DMS153 (cell line): ENCODE results near the gene ABAT.
"Not testable (repeated sequence)": the region's sequence is repeated elsewhere in the genome, so short reads cannot be mapped to it uniquely, and the experiment has no call there.

ENCODE experiments used
- DNase-seq: peaks from one replicate; lab custom pipeline; 2025; lab: John Stamatoyannopoulos, UW

Gene ABAT

GRCh38 chr16:8649829-8650554, 24.4 kb upstream of the ABAT start:
- DNase-seq, result no peak

- DNase-seq, result not testable (repeated sequence)
These were observed 22.5 kb upstream of the ABAT start for GRCh38 chr16:8651958-8652357.

- no peak for DNase-seq
These were observed 19.2 kb upstream of the ABAT start for GRCh38 chr16:8655184-8655717.

GRCh38 chr16:8656376-8656775, 18.0 kb upstream of the ABAT start:
- DNase-seq, result no peak

GRCh38 chr16:8660841-8661301, 13.5 kb upstream of the ABAT start:
- DNase-seq, result peak; percentile 36

GRCh38 chr16:8661703-8662102, 12.7 kb upstream of the ABAT start:
- no peak for DNase-seq

- no peak for DNase-seq
These were observed 11.0 kb upstream of the ABAT start for GRCh38 chr16:8663192-8664089.

- no peak for DNase-seq
These were observed 8.9 kb upstream of the ABAT start for GRCh38 chr16:8665529-8665928.

- DNase-seq, result no peak
These were observed 6.9 kb upstream of the ABAT start for GRCh38 chr16:8667492-8667891.

GRCh38 chr16:8668113-8668512, 6.3 kb upstream of the ABAT start:
- no peak for DNase-seq

- no peak for DNase-seq
These were observed 4.9 kb upstream of the ABAT start for GRCh38 chr16:8669481-8669880.

GRCh38 chr16:8670014-8670560, 4.3 kb upstream of the ABAT start:
- DNase-seq, result no peak

- DNase-seq, result no peak
These were observed 605 bp upstream of the ABAT start for GRCh38 chr16:8673611-8674412.

- no peak for DNase-seq
These were observed 1.1 kb downstream of the ABAT start for GRCh38 chr16:8675183-8676159.

GRCh38 chr16:8676160-8676547, 1.7 kb downstream of the ABAT start:
- no peak for DNase-seq

- DNase-seq, result no peak
These were observed 2.4 kb downstream of the ABAT start for GRCh38 chr16:8676737-8677375.

GRCh38 chr16:8677481-8677880, 3.1 kb downstream of the ABAT start:
- no peak for DNase-seq

- DNase-seq, result no peak
These were observed 3.9 kb downstream of the ABAT start for GRCh38 chr16:8678068-8678927.

- DNase-seq, result no peak
These were observed 4.7 kb downstream of the ABAT start for GRCh38 chr16:8679151-8679550.
